ENCODE results near the gene PTPRN2. TPM values are rescaled to one million over a fixed set of nuclear protein-coding genes. Genes with fewer than 3 reads are reported as not detected.

Gene PTPRN2
- total RNA-seq, 2 experiments from 2014 or later = 0.70 TPM; not detected in 1

DNA sequence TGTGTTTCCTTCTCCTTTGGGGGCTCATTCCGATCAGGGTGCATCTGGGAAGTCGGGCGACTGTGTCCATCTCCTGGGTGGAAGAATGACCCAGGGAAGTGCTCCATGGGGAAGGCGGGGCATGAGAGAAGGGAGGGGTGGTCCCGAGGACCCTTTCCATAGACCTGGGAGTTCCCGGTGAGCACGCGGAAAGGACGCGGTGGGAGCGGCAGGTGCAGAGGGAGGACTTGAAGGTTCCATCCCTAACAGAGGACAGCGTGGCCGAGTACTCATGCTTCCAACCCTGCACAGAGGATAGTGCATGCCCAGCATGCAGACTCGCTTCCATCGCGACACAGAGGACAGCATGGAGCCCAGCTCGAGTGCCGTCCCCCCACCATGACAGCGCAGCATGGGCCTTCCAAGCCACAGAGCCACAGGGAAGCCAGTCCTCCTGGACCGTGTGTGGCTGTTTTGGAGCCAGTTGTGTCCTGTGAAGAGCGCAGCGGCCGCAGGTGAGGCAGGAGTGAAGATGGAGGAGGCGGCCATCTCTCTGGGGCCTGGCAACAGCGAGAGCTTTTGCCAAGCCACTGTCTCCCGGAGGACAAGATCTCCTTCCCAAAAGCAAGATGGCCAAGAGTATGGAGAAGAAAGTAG, 969.4 kb downstream of the PTPRN2 start:
- DNase-seq (ENCODE audit: low spot score) = no peak
- TF ChIP-seq EZH2phosphoT487 (IDR thresholded peaks at IDR 0.05; ENCODE audit: borderline replicate concordance, low read depth, low read length) (no peak), CTCF (conservative IDR thresholded peaks at IDR 0.05; ENCODE audit: low read length) (no peak)
- H2AFZ ChIP-seq (ENCODE audit: low read length) = no peak overlapping the region
- no peak overlapping the region for H3K4me3 ChIP-seq (ENCODE audit: low read depth, low read length, poor library complexity, severe bottlenecking)
- H3K4me1 ChIP-seq (ENCODE audit: insufficient read depth, low read length, poor library complexity, severe bottlenecking) = no peaks in the 10 kb centered on the region
- intact Hi-C loops (cut with micrococcal nuclease; ENCODE audit: unreplicated experiment) = no loop called here
- H3K36me3 ChIP-seq (ENCODE audit: insufficient read depth, low read length) = no peaks in the 10 kb centered on the region
- CTCF ChIA-PET (ENCODE audit: unreplicated experiment) = no interaction called here
- H3K9me2 ChIP-seq (ENCODE audit: insufficient read depth, low read length) = no peaks in the 10 kb centered on the region
- POLR2A ChIA-PET = no interaction called here
- no peak overlapping the region for H3K4me2 ChIP-seq (ENCODE audit: low read length)
- no peaks in the 10 kb centered on the region for H3K79me2 ChIP-seq (ENCODE audit: insufficient read depth, low read depth, low read length)
- H4K20me1 ChIP-seq (ENCODE audit: insufficient read depth, low read length) = no peaks in the 10 kb centered on the region
- no TSS peak for BruUV-seq (replicated peaks)
- no peak overlapping the region for H3K27ac ChIP-seq (ENCODE audit: low read depth, low read length, poor library complexity, severe bottlenecking)
- no peaks in the 10 kb centered on the region for H3K9me3 ChIP-seq (ENCODE audit: low read length)

GRCh38 chr7:157617401-157617800, 970.2 kb downstream of the PTPRN2 start:
- ChIA-PET POLR2A (no interaction called here), CTCF (ENCODE audit: unreplicated experiment) (no interaction called here)
- Histone ChIP-seq H3K4me3 (ENCODE audit: low read depth, low read length, poor library complexity, severe bottlenecking) (no peak overlapping the region), H3K79me2 (ENCODE audit: insufficient read depth, low read depth, low read length) (no peaks in the 10 kb centered on the region), H2AFZ (ENCODE audit: low read length) (no peak overlapping the region), H4K20me1 (ENCODE audit: insufficient read depth, low read length) (no peaks in the 10 kb centered on the region), H3K9me3 (ENCODE audit: low read length) (no peaks in the 10 kb centered on the region), H3K4me2 (ENCODE audit: low read length) (no peak overlapping the region), H3K27ac (ENCODE audit: low read depth, low read length, poor library complexity, severe bottlenecking) (no peak overlapping the region), H3K9me2 (ENCODE audit: insufficient read depth, low read length) (no peaks in the 10 kb centered on the region), H3K36me3 (ENCODE audit: insufficient read depth, low read length) (no peaks in the 10 kb centered on the region), H3K4me1 (ENCODE audit: insufficient read depth, low read length, poor library complexity, severe bottlenecking) (no peaks in the 10 kb centered on the region)
- intact Hi-C loops (cut with micrococcal nuclease; ENCODE audit: unreplicated experiment) = no loop called here
- DNase-seq (ENCODE audit: low spot score) = no peak
- TF ChIP-seq CTCF (conservative IDR thresholded peaks at IDR 0.05; ENCODE audit: low read length) (no peak), EZH2phosphoT487 (IDR thresholded peaks at IDR 0.05; ENCODE audit: borderline replicate concordance, low read depth, low read length) (no peak)
- no TSS peak for BruUV-seq (replicated peaks)

DNA sequence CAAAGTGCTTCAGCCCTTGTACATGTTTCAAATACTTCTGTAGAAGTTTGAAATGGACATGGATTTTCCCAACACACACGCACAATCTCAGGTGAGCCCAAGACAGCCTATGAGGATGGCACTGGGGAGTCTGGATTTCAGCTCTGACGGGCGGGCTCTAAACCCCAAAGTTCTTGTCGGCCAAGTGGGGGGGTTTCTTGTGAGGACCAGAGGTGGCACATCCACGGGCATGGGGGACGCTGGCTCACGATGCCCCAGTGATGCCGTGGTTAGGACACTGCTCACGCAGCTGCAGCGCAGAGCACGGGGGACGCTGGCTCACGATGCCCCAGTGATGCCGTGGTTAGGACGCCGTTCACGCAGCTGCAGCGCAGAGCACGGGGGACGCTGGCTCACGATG, 970.7 kb downstream of the PTPRN2 start:
- Histone ChIP-seq H3K4me3 (ENCODE audit: low read depth, low read length, poor library complexity, severe bottlenecking) (no peak overlapping the region), H3K27ac (ENCODE audit: low read depth, low read length, poor library complexity, severe bottlenecking) (no peak overlapping the region), H3K4me1 (ENCODE audit: insufficient read depth, low read length, poor library complexity, severe bottlenecking) (no peaks in the 10 kb centered on the region), H3K9me3 (ENCODE audit: low read length) (no peaks in the 10 kb centered on the region), H4K20me1 (ENCODE audit: insufficient read depth, low read length) (no peaks in the 10 kb centered on the region), H3K4me2 (ENCODE audit: low read length) (no peak overlapping the region), H3K9me2 (ENCODE audit: insufficient read depth, low read length) (no peaks in the 10 kb centered on the region), H2AFZ (ENCODE audit: low read length) (no peak overlapping the region), H3K36me3 (ENCODE audit: insufficient read depth, low read length) (no peaks in the 10 kb centered on the region), H3K79me2 (ENCODE audit: insufficient read depth, low read depth, low read length) (no peaks in the 10 kb centered on the region)
- ChIA-PET POLR2A (no interaction called here), CTCF (ENCODE audit: unreplicated experiment) (no interaction called here)
- BruUV-seq (replicated peaks) = no TSS peak
- intact Hi-C loops (cut with micrococcal nuclease; ENCODE audit: unreplicated experiment) = no loop called here
- TF ChIP-seq CTCF (conservative IDR thresholded peaks at IDR 0.05; ENCODE audit: low read length) (no peak), EZH2phosphoT487 (IDR thresholded peaks at IDR 0.05; ENCODE audit: borderline replicate concordance, low read depth, low read length) (no peak)
- no peak for DNase-seq (ENCODE audit: low spot score)

All from OCI-LY7 (cell line).